H1 (cell line): Measurements from ENCODE around the gene EPHB1. TPM values are rescaled to one million over a fixed set of nuclear protein-coding genes. Genes with fewer than 3 reads are reported as not detected.

ENCODE experiments used
- CTCF ChIA-PET: fragments of 300-600 bp; sonication (Branson Sonifier 250); formaldehyde crosslinking; loops from one replicate; lab custom pipeline; 2021; ENCODE audit not compliant: partially characterized antibody; lab: Charles Lee
- POLR2A ChIA-PET: fragments of 300-600 bp; sonication (Branson Sonifier 250); formaldehyde crosslinking; loops from one replicate; lab custom pipeline; 2021; ENCODE audit warnings: inconsistent platforms; ENCODE audit not compliant: partially characterized antibody; lab: Charles Lee
- DNase-seq, 2 experiments: peaks; one replicate each; pipeline versions ENCODE4 v3.0.0 to v3.0.0-alpha.2; 2010 to 2022; ENCODE audit warnings: low spot score in 2 of 2, low read depth in 1 of 2, mixed read lengths in 1 of 2
- FAIRE-seq: peaks from 2 replicates; lab custom pipeline; 2011; peaks lifted over from hg19 to GRCh38; lab: Jason Lieb, UNC
- H2AFZ ChIP-seq: 2 replicates; pipeline ENCODE4 v1.8.1; 2012; ENCODE audit warnings: low read length, inconsistent platforms
- H2AK5ac ChIP-seq: 2 replicates; pipeline ENCODE4 v1.6.1; 2013; ENCODE audit warnings: low read depth, low read length
- H2BK120ac ChIP-seq: replicated peaks from 2 replicates; pipeline ENCODE3; 2013; ENCODE audit warnings: low read depth, low read length, inconsistent platforms
- H2BK12ac ChIP-seq: 2 replicates; pipeline ENCODE4 v1.6.1; 2013; ENCODE audit warnings: low read depth, low read length
- H2BK15ac ChIP-seq: 2 replicates; pipeline ENCODE4 v1.6.1; 2013; ENCODE audit warnings: low read length
- H2BK20ac ChIP-seq: 2 replicates; pipeline ENCODE4 v1.6.1; 2013; ENCODE audit warnings: low read length
- H2BK5ac ChIP-seq: 2 replicates; pipeline ENCODE4 v1.6.1; 2013; ENCODE audit warnings: low read depth, low read length
- H3K14ac ChIP-seq: 2 replicates; pipeline ENCODE4 v1.6.1; 2013; ENCODE audit warnings: inconsistent platforms; ENCODE audit not compliant: insufficient read length
- H3K18ac ChIP-seq: 2 replicates; pipeline ENCODE4 v1.6.1; 2013; ENCODE audit warnings: low read length; ENCODE audit errors: extremely low read depth
- H3K23ac ChIP-seq: 2 replicates; pipeline ENCODE4 v1.6.1; 2013; ENCODE audit warnings: inconsistent platforms; ENCODE audit not compliant: insufficient read length
- H3K23me2 ChIP-seq: 2 replicates; pipeline ENCODE4 v1.6.1; 2013; ENCODE audit warnings: low read depth, low read length
- H3K27ac ChIP-seq: 2 replicates; pipeline ENCODE4 v1.6.1; 2011; ENCODE audit warnings: low read depth, low read length, inconsistent platforms
- H3K27me3 ChIP-seq, 4 experiments: replicated peaks in 1 of 4; 1 replicate in 1 of 4; 2 replicates in 3 of 4; pipeline versions ENCODE4 v1.6.1 to v1.8.1; 2011 to 2013; ENCODE audit warnings: low read length in 3 of 4, mild to moderate bottlenecking in 3 of 4, inconsistent platforms in 2 of 4, mixed read lengths in 2 of 4, moderate library complexity in 1 of 4; ENCODE audit not compliant: control insufficient read depth in 3 of 4, insufficient read depth in 3 of 4; ENCODE audit errors: extremely low read depth in 1 of 4
- H3K36me3 ChIP-seq, 4 experiments: 2 replicates each; pipeline versions ENCODE4 v1.6.1 to v1.8.1; 2011 to 2013; ENCODE audit warnings: mild to moderate bottlenecking in 4 of 4, low read length in 3 of 4, moderate library complexity in 2 of 4, control low read depth in 1 of 4, inconsistent platforms in 1 of 4; ENCODE audit not compliant: insufficient read depth in 4 of 4, control insufficient read depth in 2 of 4
- H3K4ac ChIP-seq: replicated peaks from 2 replicates; pipeline ENCODE3; 2013; ENCODE audit warnings: low read length, low read depth, mixed read lengths, inconsistent platforms; ENCODE audit not compliant: insufficient read length
- H3K4me1 ChIP-seq, 4 experiments: replicated peaks in 1 of 4; 1 replicate in 1 of 4; 2 replicates in 3 of 4; pipeline versions ENCODE4 v1.6.1 to v1.8.1; 2011 to 2013; ENCODE audit warnings: low read length in 3 of 4, inconsistent platforms in 2 of 4, mixed read lengths in 1 of 4; ENCODE audit not compliant: insufficient read depth in 4 of 4, control insufficient read depth in 3 of 4
- H3K4me2 ChIP-seq, 2 experiments: 2 replicates each; pipeline versions ENCODE4 v1.6.1 to v1.8.1; 2011 to 2013; ENCODE audit warnings: low read depth in 2 of 2, low read length in 2 of 2, control low read depth in 1 of 2, inconsistent platforms in 1 of 2, mild to moderate bottlenecking in 1 of 2; ENCODE audit not compliant: insufficient read depth in 1 of 2
- H3K4me3 ChIP-seq, 4 experiments: fragments of 200-600, 300-600 bp in 1 of 4; sonication (generic), shearing (Covaris generic), sonication (Bioruptor Twin) in 1 of 4; 2 replicates each; pipeline versions ENCODE4 v1.5.1 to v1.8.1; 2011 to 2016; ENCODE audit warnings: low read length in 4 of 4, low read depth in 3 of 4, control low read depth in 2 of 4, inconsistent platforms in 2 of 4, mild to moderate bottlenecking in 2 of 4, mixed read lengths in 1 of 4, moderate library complexity in 1 of 4; ENCODE audit not compliant: insufficient read depth in 2 of 4; ENCODE audit errors: extremely low read depth in 1 of 4
- H3K56ac ChIP-seq: replicated peaks from 2 replicates; pipeline ENCODE3; 2013; ENCODE audit warnings: low read depth, mild to moderate bottlenecking, mixed read lengths, low read length, inconsistent platforms; ENCODE audit not compliant: insufficient read length
- H3K79me1 ChIP-seq: 2 replicates; pipeline ENCODE4 v1.6.1; 2013; ENCODE audit warnings: low read depth, low read length, control low read depth
- H3K79me2 ChIP-seq, 2 experiments: 2 replicates each; pipeline versions ENCODE4 v1.6.1 to v1.8.1; 2012 to 2013; ENCODE audit warnings: low read length in 2 of 2, mild to moderate bottlenecking in 2 of 2, inconsistent platforms in 1 of 2; ENCODE audit not compliant: insufficient read depth in 2 of 2, control insufficient read depth in 1 of 2
- H3K9ac ChIP-seq, 4 experiments: replicated peaks in 1 of 4; 1 replicate in 1 of 4; 2 replicates in 3 of 4; pipeline versions ENCODE4 v1.6.1 to v1.8.1; 2011 to 2013; ENCODE audit warnings: low read depth in 3 of 4, low read length in 3 of 4, control low read depth in 2 of 4, mild to moderate bottlenecking in 2 of 4, moderate library complexity in 2 of 4, inconsistent platforms in 1 of 4; ENCODE audit errors: extremely low read depth in 1 of 4
- H3K9me3 ChIP-seq, 2 experiments: 2 replicates each; pipeline versions ENCODE4 v1.6.1 to v1.8.1; 2012 to 2013; ENCODE audit warnings: mild to moderate bottlenecking in 2 of 2, moderate library complexity in 2 of 2, control low read depth in 1 of 2, inconsistent platforms in 1 of 2, low read depth in 1 of 2, low read length in 1 of 2, mixed read lengths in 1 of 2; ENCODE audit not compliant: insufficient read depth in 2 of 2
- H4K20me1 ChIP-seq, 2 experiments: replicated peaks in 1 of 2; 2 replicates each; pipeline versions ENCODE3 to v1.8.1; 2011 to 2013; ENCODE audit warnings: inconsistent platforms in 2 of 2, low read length in 2 of 2, mild to moderate bottlenecking in 1 of 2; ENCODE audit not compliant: insufficient read depth in 2 of 2, control insufficient read depth in 1 of 2
- H4K5ac ChIP-seq: 2 replicates; pipeline ENCODE4 v1.6.1; 2013; ENCODE audit warnings: low read length, low read depth, mixed read lengths, inconsistent platforms; ENCODE audit not compliant: insufficient read length
- H4K8ac ChIP-seq: 2 replicates; pipeline ENCODE4 v1.8.0; 2013; ENCODE audit warnings: mild to moderate bottlenecking, moderate library complexity, low read length, inconsistent platforms; ENCODE audit not compliant: insufficient read depth; ENCODE audit errors: extremely low read depth
- H4K91ac ChIP-seq: replicated peaks from 2 replicates; pipeline ENCODE3; 2013; ENCODE audit warnings: low read length, mixed read lengths, inconsistent platforms; ENCODE audit not compliant: insufficient read length
- USF2 ChIP-seq: IDR thresholded peaks from 2 replicates; pipeline ENCODE4 v1.6.1; 2011; ENCODE audit warnings: low read length, improper control_type of control experiment
- WGBS, 2 experiments: shearing (Covaris generic) in 1 of 2; methylation state at CpG; one replicate each; pipeline versions ENCODE4 v1.1.6 to v1.1.7; 2013 to 2015; ENCODE audit warnings: low lambda C conversion rate in 2 of 2, mixed read lengths in 2 of 2, inconsistent platforms in 1 of 2, low coverage in 1 of 2, missing lambda C conversion rate in 1 of 2; ENCODE audit not compliant: insufficient replicate concordance in 2 of 2, insufficient coverage in 1 of 2, insufficient read length in 1 of 2; ENCODE audit errors: extremely low coverage in 1 of 2, missing lambda C conversion rate in 1 of 2; 5-methylcytosine and 5-hydroxymethylcytosine counted together
- polyA plus RNA-seq, 7 experiments: library from polyadenylated mRNA; depleted of rRNA in 3 of 7; stranded (reverse) in 5 of 7; unstranded in 2 of 7; fragments of >200 nt in 5 of 7; fragments of 200-250 nt in 2 of 7; gene quantifications; 1 replicate in 5 of 7; 2 replicates in 1 of 7; 4 replicates in 1 of 7; pipeline versions ENCODE4 v1.2.1 to v1.2.3, GENCODE V29; 2011 to 2013; ENCODE audit warnings: missing spikeins in 2 of 7, mixed read lengths in 2 of 7
- total RNA-seq: library from RNA; stranded (reverse); fragmentation: NEBNext Ultra II Directional; extraction: Animal tissue kit (Norgen Biotek cat#: 25700); gene quantifications from 2 replicates; pipeline ENCODE4 v1.2.1, GENCODE V29; 2021

Gene EPHB1
- total and polyA plus RNA-seq, 2 of the 8 experiments (the other 6 are each of a cell fraction or from before 2014, with no cell fraction given) = 3.5 to 5.9 TPM

DNA sequence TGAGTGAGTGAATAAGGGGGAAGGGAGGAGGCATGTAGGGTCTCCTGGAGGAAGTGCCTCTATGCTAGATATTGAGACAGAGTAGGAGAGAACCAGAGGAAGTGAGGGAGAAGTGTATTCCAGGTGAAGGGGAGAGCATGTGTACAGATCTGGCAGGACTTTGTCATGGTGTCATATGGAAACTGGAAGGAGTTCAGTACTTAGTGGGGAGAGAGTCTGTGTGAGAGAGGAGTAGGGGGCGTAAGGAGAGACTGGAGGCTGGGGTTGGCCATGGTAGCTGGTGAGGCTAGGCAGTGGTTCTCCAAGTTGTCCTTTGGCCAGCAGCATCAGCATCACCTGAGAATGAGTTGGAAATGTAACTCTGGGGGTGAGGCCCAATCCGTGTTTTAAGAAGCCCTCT, 29.6 kb upstream of the EPHB1 start:
- Histone ChIP-seq H4K91ac (no peak overlapping the region), H3K9me3 (no peaks in the 10 kb centered on the region), H3K4me2 (no peak overlapping the region), H3K27ac (no peak overlapping the region), H3K4ac (no peak overlapping the region), H3K4me3 (no peak overlapping the region), H3K18ac (no peak overlapping the region), H4K20me1 (no peaks in the 10 kb centered on the region), H2BK5ac (no peak overlapping the region), H4K5ac (no peak overlapping the region), H3K79me1 (no peaks in the 10 kb centered on the region), H2AK5ac (no peak overlapping the region), H3K14ac (no peak overlapping the region), H2BK20ac (no peak overlapping the region), H3K23me2 (no peaks in the 10 kb centered on the region), H2AFZ (no peak overlapping the region), H2BK12ac (no peak overlapping the region), H3K23ac (no peak overlapping the region), H3K4me1 (no peaks in the 10 kb centered on the region), H3K36me3 (no peaks in the 10 kb centered on the region), H3K56ac (no peak overlapping the region), H2BK15ac (no peak overlapping the region), H3K79me2 (no peaks in the 10 kb centered on the region), H3K9ac (no peak overlapping the region), H4K8ac (no peak overlapping the region), H3K27me3 (no peaks in the 10 kb centered on the region), H2BK120ac (no peak overlapping the region)
- CTCF ChIA-PET = interaction anchor here (0.6 to 6.4 kb wide), 5 partner anchors 10 to 164 kb away, joined by 3 to 44 read pairs (median 4); no protein-coding TSS in a partner anchor
- peak in 1 of 2 experiments; percentile 8 for DNase-seq
- FAIRE-seq = no peak
- POLR2A ChIA-PET = no interaction called here
- WGBS, 2 experiments = 92% methylated on average over 2 of the region's 2 CpGs; no CpG with 5 or more reads in 1 of the 2 experiments
- no peak for TF ChIP-seq USF2
